Measurements from ENCODE around the gene ZBTB11. TPM values are rescaled to one million over a fixed set of nuclear protein-coding genes. Genes with fewer than 3 reads are reported as not detected.

ZBTB11 gene
- total and polyA plus RNA-seq, 2 of the 13 experiments (the other 11 are each of a cell fraction or from before 2014, with no cell fraction given), result 5.9 to 18.1 TPM

DNA sequence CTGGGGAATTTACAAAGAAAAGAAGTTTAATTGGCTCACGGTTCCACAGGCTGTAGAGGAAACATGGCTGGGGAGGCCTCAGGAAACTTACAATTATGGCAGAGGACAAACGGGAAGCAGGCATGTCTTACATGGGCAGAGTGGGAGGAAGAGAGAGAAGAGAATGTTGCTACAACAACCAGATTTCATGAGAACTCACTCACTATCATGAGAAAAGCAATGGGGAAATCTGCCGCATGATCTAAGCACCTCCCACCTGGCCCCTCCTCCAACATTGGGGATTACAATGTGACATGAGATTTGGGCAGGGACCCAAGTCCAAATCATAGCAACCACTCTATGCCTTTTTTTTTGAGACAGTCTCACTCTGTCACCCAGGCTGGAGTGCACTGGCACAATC lies 74.2 kb downstream of the ZBTB11 start:
- Histone ChIP-seq H3K4me1 (ENCODE audit: insufficient read depth, low read length) (no peaks in the 10 kb centered on the region), H3K27ac (ENCODE audit: extremely low read length, insufficient read depth, low read length) (no peak overlapping the region), H3K9ac (ENCODE audit: insufficient read depth, low read depth, low read length) (no peak overlapping the region), H3K4me3 (replicated peaks in 1 of 3; ENCODE audit: insufficient read depth in 1 of 3, low read depth in 2 of 3, low read length in 3 of 3) (no peak overlapping the region), H3K4me2 (ENCODE audit: low read depth, low read length) (no peak overlapping the region), H2AFZ (ENCODE audit: low read length) (no peak overlapping the region), H4K20me1 (ENCODE audit: insufficient read depth, low read length) (no peaks in the 10 kb centered on the region), H3K9me3 (ENCODE audit: low read length) (no peaks in the 10 kb centered on the region), H3K79me2 (ENCODE audit: insufficient read depth, low read length) (no peaks in the 10 kb centered on the region), H3K36me3 (replicated peaks in 1 of 2; ENCODE audit: control insufficient read depth in 1 of 2, insufficient read depth in 2 of 2, low read length in 2 of 2) (no peaks in the 10 kb centered on the region), H3K27me3 (ENCODE audit: control insufficient read depth in 1 of 2, insufficient read depth in 2 of 2, low read length in 2 of 2) (no peaks in the 10 kb centered on the region)
- TF ChIP-seq KLF16 (CRISPR knock-in tag; IDR thresholded peaks at IDR 0.05), result no peak
- no peak for TF ChIP-seq ZNF282 (IDR thresholded peaks at IDR 0.05; ENCODE audit: partially characterized antibody)
- TF ChIP-seq, protein P1, sequence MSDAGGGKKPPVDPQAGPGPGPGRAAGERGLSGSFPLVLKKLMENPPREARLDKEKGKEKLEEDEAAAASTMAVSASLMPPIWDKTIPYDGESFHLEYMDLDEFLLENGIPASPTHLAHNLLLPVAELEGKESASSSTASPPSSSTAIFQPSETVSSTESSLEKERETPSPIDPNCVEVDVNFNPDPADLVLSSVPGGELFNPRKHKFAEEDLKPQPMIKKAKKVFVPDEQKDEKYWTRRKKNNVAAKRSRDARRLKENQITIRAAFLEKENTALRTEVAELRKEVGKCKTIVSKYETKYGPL (CRISPR knock-in tag; IDR thresholded peaks at IDR 0.05), result no peak
- TF ChIP-seq CBX5 (CRISPR knock-in tag; IDR thresholded peaks at IDR 0.05; ENCODE audit: borderline replicate concordance), result no peak
- TF ChIP-seq, protein P2, sequence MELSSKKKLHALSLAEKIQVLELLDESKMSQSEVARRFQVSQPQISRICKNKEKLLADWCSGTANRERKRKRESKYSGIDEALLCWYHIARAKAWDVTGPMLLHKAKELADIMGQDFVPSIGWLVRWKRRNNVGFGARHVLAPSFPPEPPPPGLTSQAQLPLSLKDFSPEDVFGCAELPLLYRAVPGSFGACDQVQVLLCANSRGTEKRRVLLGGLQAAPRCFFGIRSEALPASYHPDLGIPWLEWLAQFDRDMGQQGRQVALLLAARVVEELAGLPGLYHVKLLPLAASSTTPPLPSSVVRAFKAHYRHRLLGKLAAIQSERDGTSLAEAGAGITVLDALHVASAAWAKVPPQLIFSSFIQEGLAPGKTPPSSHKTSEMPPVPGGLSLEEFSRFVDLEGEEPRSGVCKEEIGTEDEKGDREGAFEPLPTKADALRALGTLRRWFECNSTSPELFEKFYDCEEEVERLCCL (CRISPR knock-in tag; IDR thresholded peaks at IDR 0.05; ENCODE audit: borderline replicate concordance), result no peak
- TF ChIP-seq FOXA1 (IDR thresholded peaks at IDR 0.05), result no peak
- TF ChIP-seq FOXA1 (CRISPR knock-in tag; IDR thresholded peaks at IDR 0.05), result no peak
- TF ChIP-seq, protein P3, sequence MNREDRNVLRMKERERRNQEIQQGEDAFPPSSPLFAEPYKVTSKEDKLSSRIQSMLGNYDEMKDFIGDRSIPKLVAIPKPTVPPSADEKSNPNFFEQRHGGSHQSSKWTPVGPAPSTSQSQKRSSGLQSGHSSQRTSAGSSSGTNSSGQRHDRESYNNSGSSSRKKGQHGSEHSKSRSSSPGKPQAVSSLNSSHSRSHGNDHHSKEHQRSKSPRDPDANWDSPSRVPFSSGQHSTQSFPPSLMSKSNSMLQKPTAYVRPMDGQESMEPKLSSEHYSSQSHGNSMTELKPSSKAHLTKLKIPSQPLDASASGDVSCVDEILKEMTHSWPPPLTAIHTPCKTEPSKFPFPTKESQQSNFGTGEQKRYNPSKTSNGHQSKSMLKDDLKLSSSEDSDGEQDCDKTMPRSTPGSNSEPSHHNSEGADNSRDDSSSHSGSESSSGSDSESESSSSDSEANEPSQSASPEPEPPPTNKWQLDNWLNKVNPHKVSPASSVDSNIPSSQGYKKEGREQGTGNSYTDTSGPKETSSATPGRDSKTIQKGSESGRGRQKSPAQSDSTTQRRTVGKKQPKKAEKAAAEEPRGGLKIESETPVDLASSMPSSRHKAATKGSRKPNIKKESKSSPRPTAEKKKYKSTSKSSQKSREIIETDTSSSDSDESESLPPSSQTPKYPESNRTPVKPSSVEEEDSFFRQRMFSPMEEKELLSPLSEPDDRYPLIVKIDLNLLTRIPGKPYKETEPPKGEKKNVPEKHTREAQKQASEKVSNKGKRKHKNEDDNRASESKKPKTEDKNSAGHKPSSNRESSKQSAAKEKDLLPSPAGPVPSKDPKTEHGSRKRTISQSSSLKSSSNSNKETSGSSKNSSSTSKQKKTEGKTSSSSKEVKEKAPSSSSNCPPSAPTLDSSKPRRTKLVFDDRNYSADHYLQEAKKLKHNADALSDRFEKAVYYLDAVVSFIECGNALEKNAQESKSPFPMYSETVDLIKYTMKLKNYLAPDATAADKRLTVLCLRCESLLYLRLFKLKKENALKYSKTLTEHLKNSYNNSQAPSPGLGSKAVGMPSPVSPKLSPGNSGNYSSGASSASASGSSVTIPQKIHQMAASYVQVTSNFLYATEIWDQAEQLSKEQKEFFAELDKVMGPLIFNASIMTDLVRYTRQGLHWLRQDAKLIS (CRISPR knock-in tag; IDR thresholded peaks at IDR 0.05), result no peak
- no peak for TF ChIP-seq NCOA1 (CRISPR knock-in tag; IDR thresholded peaks at IDR 0.05)
- TF ChIP-seq HDAC6 (IDR thresholded peaks at IDR 0.05; ENCODE audit: low read depth, low read length), result no peak
- TF ChIP-seq, protein P4, sequence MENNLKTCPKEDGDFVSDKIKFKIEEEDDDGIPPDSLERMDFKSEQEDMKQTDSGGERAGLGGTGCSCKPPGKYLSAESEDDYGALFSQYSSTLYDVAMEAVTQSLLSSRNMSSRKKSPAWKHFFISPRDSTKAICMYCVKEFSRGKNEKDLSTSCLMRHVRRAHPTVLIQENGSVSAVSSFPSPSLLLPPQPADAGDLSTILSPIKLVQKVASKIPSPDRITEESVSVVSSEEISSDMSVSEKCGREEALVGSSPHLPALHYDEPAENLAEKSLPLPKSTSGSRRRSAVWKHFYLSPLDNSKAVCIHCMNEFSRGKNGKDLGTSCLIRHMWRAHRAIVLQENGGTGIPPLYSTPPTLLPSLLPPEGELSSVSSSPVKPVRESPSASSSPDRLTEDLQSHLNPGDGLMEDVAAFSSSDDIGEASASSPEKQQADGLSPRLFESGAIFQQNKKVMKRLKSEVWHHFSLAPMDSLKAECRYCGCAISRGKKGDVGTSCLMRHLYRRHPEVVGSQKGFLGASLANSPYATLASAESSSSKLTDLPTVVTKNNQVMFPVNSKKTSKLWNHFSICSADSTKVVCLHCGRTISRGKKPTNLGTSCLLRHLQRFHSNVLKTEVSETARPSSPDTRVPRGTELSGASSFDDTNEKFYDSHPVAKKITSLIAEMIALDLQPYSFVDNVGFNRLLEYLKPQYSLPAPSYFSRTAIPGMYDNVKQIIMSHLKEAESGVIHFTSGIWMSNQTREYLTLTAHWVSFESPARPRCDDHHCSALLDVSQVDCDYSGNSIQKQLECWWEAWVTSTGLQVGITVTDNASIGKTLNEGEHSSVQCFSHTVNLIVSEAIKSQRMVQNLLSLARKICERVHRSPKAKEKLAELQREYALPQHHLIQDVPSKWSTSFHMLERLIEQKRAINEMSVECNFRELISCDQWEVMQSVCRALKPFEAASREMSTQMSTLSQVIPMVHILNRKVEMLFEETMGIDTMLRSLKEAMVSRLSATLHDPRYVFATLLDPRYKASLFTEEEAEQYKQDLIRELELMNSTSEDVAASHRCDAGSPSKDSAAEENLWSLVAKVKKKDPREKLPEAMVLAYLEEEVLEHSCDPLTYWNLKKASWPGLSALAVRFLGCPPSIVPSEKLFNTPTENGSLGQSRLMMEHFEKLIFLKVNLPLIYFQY (CRISPR knock-in tag; IDR thresholded peaks at IDR 0.05; ENCODE audit: borderline replicate concordance), result no peak
- TF ChIP-seq ZNF781 (CRISPR knock-in tag; IDR thresholded peaks at IDR 0.05; ENCODE audit: borderline replicate concordance, not compliant biosample characterization), result no peak
- ATAC-seq (no peak), DNase-seq (ENCODE audit: low spot score) (no peak), FAIRE-seq (no peak)
- BruUV-seq (replicated peaks), result no TSS peak
- ChIA-PET CTCF (ENCODE audit: low intra/inter-chr PET ratio, low total read pairs) (no interaction called here), POLR2A (no interaction called here)
- WGBS (ENCODE audit: low lambda C conversion rate), result 80% methylated on average over 3 of the region's 3 CpGs
- intact Hi-C loops (cut with micrococcal nuclease; ENCODE audit: unreplicated experiment) (no loop called here), in situ Hi-C loops (cut with HindIII; ENCODE audit: extremely low pct_ligation_motif_present, low pct_unique_long_range_greater_than_20kb) (no loop called here)

All from HepG2 (cell line).